Medulla oblongata (tissue), 1 donor: ENCODE data around the gene TMEM272.

Experiments used
- DNase-seq: peaks from one replicate; pipeline ENCODE4 v3.0.0-alpha.2; 2015; ENCODE audit errors: extremely low spot score

Gene TMEM272

DNA sequence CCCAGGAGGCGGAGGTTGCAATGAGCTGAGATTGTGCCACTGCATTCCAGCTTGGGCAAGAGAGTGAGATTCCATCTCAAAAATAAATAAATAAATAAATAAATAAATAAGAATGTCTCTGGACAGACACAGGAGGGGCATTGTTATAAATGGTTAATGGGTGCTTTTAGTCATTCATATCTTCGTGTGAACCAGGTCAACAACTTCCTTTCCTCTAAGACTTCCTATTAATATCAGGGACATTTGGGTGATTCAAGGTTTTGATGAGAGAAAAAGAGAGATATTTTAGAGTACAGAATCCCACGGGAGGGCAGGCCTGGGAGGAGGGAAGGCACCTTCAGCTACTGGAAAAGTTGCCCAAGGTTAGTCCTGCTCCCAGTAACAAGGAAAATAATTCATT is 64.9 kb downstream of the TMEM272 start:
- DNase-seq: no peak

DNA sequence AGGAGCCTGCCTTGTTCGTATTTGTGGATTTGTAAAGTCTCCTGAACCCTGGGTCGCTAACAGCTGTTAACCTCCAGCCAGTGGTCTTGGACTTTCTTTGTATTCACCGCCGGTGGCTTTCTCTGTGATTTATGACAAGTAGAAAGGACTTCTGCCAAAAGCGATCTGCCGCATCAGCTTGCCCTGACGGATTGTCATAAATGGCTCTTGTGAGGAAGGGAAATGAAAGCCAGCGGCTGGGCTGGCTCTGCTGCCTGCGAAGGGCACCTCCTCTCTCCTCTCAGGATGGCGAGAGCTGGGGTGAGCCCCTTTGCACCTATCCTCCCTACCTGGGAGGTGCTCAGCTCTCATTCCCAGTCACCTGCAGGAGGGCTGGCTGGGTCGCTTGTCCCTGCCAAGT is 66.6 kb downstream of the TMEM272 start:
- DNase-seq: peak; percentile 63

DNA sequence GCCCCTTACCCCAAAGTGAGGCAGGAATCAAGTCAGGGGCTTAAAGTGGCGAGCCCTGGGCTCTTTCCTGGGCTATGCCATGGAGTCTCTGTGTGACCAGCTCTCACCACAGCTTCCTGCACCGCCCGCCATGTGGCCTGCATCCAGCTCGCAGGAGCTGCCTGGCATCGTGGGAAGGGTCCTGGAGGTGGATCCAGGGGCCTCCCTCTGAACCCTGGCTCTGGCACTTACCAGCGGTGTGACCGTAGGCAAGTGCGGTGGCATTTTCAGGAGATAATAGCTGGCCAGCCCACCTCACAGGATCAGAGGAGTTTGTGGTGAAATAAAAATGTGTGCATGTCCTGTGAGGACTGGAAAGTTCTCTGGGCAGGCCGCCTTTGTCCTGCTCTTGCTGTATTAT is 67.1 kb downstream of the TMEM272 start:
- DNase-seq: peak; percentile 24

DNA sequence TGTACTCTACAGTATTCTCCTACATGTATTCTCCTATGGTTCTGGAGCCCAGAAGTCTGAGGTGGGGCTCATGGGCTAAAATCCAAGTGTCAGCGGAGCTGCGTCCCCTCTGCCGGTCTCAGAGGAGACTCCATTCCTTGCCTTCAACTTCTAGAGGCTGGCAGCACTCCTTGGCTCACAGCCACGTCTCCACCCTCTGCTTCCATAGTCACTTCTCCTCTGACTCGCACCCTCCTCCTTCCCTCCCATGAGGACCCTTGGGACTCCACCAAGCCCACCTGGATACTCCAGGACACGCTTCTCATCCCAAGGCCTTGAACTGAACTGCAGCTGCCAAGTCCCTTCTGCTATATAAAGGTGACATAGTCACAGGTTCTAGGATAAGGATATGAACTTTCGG is 68.8 kb downstream of the TMEM272 start:
- DNase-seq: no peak

GRCh38 chr13:51773515-51773914 is 71.5 kb downstream of the TMEM272 start:
- no peak for DNase-seq

DNA sequence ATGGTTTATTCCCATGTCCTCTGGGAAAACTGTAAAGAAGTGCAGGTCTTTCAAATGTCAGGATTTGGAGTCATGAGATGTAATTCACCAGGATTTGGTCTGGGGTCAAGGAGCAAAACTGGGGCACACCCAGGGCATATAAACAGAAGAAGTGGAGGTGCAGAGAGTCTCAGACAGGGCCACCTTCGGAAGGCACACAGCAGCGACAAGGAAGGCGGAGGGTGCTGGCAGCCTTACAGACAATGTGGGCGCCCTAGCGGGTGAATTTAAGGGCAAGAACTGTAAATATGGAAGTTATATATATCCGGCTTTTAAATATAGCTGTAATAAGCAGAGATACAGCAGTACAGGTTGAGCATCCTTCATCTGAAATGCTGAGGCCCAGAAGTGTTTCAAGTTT is 72.2 kb downstream of the TMEM272 start:
- no peak for DNase-seq

- no peak for DNase-seq
Measured at GRCh38 chr13:51772105-51772455, 72.9 kb downstream of the TMEM272 start.

- no peak for DNase-seq
Measured at GRCh38 chr13:51771418-51772104, 73.4 kb downstream of the TMEM272 start.

GRCh38 chr13:51770681-51771417 is 74.1 kb downstream of the TMEM272 start:
- DNase-seq: no peak

GRCh38 chr13:51770160-51770559 is 74.8 kb downstream of the TMEM272 start:
- DNase-seq: no peak

- peak; percentile 62 for DNase-seq
Measured at GRCh38 chr13:51769455-51770127, 75.4 kb downstream of the TMEM272 start.

GRCh38 chr13:51768976-51769375 is 76.0 kb downstream of the TMEM272 start:
- no peak for DNase-seq

GRCh38 chr13:51768378-51768921 is 76.5 kb downstream of the TMEM272 start:
- no peak for DNase-seq

- no peak for DNase-seq
Measured at GRCh38 chr13:51767100-51767499, 77.9 kb downstream of the TMEM272 start.

DNA sequence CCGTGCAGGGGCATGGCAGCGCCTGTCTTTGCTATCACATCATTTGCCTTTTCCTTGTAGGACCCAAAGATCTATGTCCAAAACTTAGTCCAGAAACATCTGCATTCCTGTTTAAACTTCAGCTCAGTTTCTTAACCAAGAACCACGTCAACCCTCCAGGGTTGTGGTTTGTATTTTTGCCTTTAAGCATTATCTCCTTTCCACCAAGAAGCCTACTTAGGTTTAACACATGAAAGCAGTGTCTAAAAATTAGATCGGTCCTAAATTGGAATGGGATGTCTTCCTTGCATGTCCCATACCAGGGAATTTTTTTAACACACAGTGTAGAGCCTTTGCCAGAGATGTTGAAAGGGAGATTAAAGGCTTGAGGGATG is 79.8 kb downstream of the TMEM272 start:
- no peak for DNase-seq

DNA sequence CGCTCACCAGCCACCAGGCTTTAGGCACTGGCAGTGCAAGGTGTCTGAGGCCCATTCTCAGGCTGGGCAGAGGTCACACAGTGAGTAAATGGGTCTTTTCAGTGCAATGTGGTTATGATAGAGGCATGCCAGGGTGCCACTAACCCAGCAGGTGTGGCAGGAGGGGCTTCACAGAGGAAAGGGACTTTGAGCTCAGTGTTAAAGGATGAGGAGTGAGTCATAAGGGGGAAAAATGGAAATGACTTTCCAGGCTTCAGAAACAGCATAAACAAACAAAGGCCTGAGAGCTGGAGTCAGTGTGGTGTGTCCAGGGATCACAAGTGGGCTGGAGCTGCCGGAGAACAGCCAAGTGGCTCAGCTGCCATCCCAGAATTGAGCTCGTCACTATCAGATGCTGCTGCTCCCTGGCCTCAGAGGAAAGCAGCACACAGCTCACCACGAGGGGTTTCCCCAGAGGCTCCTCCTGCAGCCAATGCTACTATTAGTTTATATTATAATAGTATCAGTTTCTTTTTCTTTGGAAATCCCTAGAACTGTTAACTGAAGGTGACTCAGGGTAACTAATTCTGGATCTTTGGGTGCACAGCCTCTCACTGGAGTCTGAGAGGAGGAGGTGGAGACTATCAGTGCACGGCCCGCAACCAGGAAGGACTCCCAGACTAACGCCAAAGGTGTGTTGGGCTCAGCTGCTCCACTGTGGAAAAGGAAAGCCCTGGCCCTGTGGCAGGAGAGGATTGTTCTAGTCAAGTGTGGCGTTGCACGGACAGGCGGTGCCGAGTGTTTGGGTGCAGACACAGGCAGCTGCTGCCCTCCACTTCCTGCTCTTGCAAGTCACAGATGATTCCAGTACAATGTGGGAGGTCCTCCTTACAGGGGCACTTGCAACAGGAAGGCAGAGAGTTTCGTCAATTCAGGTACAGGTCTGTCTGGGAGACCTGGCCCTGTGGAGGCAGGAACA is 80.5 kb downstream of the TMEM272 start:
- DNase-seq: peak; percentile 92

DNA sequence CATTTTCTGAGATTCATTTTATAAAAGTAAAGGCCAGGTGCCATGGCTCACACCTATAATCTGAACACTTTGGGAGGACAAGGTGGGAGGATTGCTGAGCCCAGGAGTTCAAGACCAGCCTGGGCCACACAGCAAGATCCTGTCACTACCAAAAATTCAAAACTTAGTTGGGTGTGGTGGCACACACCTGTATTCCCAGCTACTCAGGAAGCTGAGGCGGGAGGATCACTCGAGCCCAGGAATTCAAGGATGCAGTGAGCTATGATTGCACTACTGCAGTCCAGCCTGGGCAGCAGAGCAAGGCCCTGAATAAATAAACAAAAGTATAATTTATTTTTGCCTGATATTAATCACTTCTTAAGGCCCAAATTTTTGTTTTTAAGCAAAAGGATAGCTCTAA is 81.5 kb downstream of the TMEM272 start:
- no peak for DNase-seq
